H9 (cell line): ENCODE measurements around the gene CLDN20. TPM values are rescaled to one million over a fixed set of nuclear protein-coding genes. Genes with fewer than 3 reads are reported as not detected.

ENCODE experiments used
- DNase-seq: peaks from one replicate; pipeline ENCODE4 v3.0.0-alpha.2; 2017
- H2AFZ ChIP-seq: one replicate; pipeline ENCODE4 v1.6.1; 2013; ENCODE audit warnings: mild to moderate bottlenecking, low read length, control low read depth, moderate library complexity
- H2AK5ac ChIP-seq: 2 replicates; pipeline ENCODE4 v1.6.1; 2013; ENCODE audit warnings: low read length, control low read depth, mixed read lengths; ENCODE audit not compliant: insufficient read length
- H2BK120ac ChIP-seq: one replicate; pipeline ENCODE4 v1.6.1; 2013; ENCODE audit warnings: low read depth, mild to moderate bottlenecking, low read length, control low read depth, inconsistent platforms; ENCODE audit not compliant: poor library complexity, severe bottlenecking
- H2BK12ac ChIP-seq: 2 replicates; pipeline ENCODE4 v1.6.1; 2013; ENCODE audit warnings: low read length, control low read depth, mixed read lengths, low read depth; ENCODE audit not compliant: insufficient read length
- H2BK15ac ChIP-seq: 2 replicates; pipeline ENCODE4 v1.6.1; 2013; ENCODE audit warnings: low read depth, low read length, control low read depth
- H2BK20ac ChIP-seq: one replicate; pipeline ENCODE4 v1.6.1; 2013; ENCODE audit warnings: low read depth, mild to moderate bottlenecking, low read length, control low read depth, inconsistent platforms; ENCODE audit not compliant: poor library complexity, severe bottlenecking
- H2BK5ac ChIP-seq: 2 replicates; pipeline ENCODE4 v1.6.1; 2013; ENCODE audit warnings: low read length, control low read depth, mixed read lengths; ENCODE audit not compliant: insufficient read length
- H3K14ac ChIP-seq: 2 replicates; pipeline ENCODE4 v1.6.1; 2013; ENCODE audit warnings: low read length, control low read depth; ENCODE audit not compliant: insufficient read depth
- H3K18ac ChIP-seq: 2 replicates; pipeline ENCODE4 v1.6.1; 2013; ENCODE audit warnings: low read depth, mild to moderate bottlenecking, mixed read lengths, low read length, control low read depth; ENCODE audit not compliant: insufficient read length
- H3K23ac ChIP-seq: 2 replicates; pipeline ENCODE4 v1.6.1; 2013; ENCODE audit warnings: low read length, control low read depth, mixed read lengths, low read depth; ENCODE audit not compliant: insufficient read length
- H3K23me2 ChIP-seq: 2 replicates; pipeline ENCODE4 v1.6.1; 2013; ENCODE audit warnings: low read depth, mild to moderate bottlenecking, mixed read lengths, low read length, control low read depth; ENCODE audit not compliant: insufficient read length, poor library complexity, severe bottlenecking
- H3K27ac ChIP-seq: 2 replicates; pipeline ENCODE4 v1.5.1; 2013; ENCODE audit warnings: low read length, control low read depth, mixed read lengths, low read depth; ENCODE audit not compliant: insufficient read length
- H3K27me3 ChIP-seq: 2 replicates; pipeline ENCODE4 v1.6.1; 2013; ENCODE audit warnings: low read length, control low read depth, inconsistent platforms; ENCODE audit not compliant: insufficient read depth
- H3K4ac ChIP-seq: 2 replicates; pipeline ENCODE4 v1.6.1; 2013; ENCODE audit warnings: low read depth, mild to moderate bottlenecking, control low read depth, inconsistent platforms, low read length, moderate library complexity
- H3K4me1 ChIP-seq: 2 replicates; pipeline ENCODE4 v1.6.1; 2013; ENCODE audit warnings: low read length, control low read depth, inconsistent platforms; ENCODE audit not compliant: insufficient read depth
- H3K4me2 ChIP-seq: 2 replicates; pipeline ENCODE4 v1.6.1; 2013; ENCODE audit warnings: low read length, control low read depth, mixed read lengths; ENCODE audit not compliant: insufficient read length, insufficient read depth
- H3K56ac ChIP-seq: 2 replicates; pipeline ENCODE4 v1.6.1; 2013; ENCODE audit warnings: low read depth, mild to moderate bottlenecking, mixed read lengths, low read length, control low read depth; ENCODE audit not compliant: insufficient read length
- H3K79me1 ChIP-seq: 2 replicates; pipeline ENCODE4 v1.6.1; 2013; ENCODE audit warnings: low read depth, mild to moderate bottlenecking, moderate library complexity, low read length, control low read depth, inconsistent platforms; ENCODE audit not compliant: insufficient read depth, poor library complexity, severe bottlenecking
- H3K79me2 ChIP-seq: 2 replicates; pipeline ENCODE4 v1.6.1; 2013; ENCODE audit warnings: low read length, control low read depth, inconsistent platforms; ENCODE audit not compliant: insufficient read depth
- H3K9ac ChIP-seq: 2 replicates; pipeline ENCODE4 v1.6.1; 2013; ENCODE audit warnings: low read length, control low read depth, mixed read lengths; ENCODE audit not compliant: insufficient read length; ENCODE audit errors: extremely low read depth
- H3K9me3 ChIP-seq: one replicate; pipeline ENCODE4 v1.6.1; 2013; ENCODE audit warnings: low read depth, low read length, inconsistent platforms; ENCODE audit not compliant: control insufficient read depth
- H3T11ph ChIP-seq: one replicate; pipeline ENCODE4 v1.6.1; 2013; ENCODE audit warnings: mild to moderate bottlenecking, low read length, control low read depth, inconsistent platforms
- H4K20me1 ChIP-seq: one replicate; pipeline ENCODE4 v1.6.1; 2013; ENCODE audit not compliant: control insufficient read depth, insufficient read length, insufficient read depth
- H4K5ac ChIP-seq: 2 replicates; pipeline ENCODE4 v1.6.1; 2013; ENCODE audit warnings: low read depth, mild to moderate bottlenecking, mixed read lengths, low read length, control low read depth; ENCODE audit not compliant: insufficient read length
- H4K8ac ChIP-seq: replicated peaks from 2 replicates; pipeline ENCODE4 v1.6.1; 2013; ENCODE audit warnings: low read length, control low read depth, mixed read lengths, low read depth; ENCODE audit not compliant: insufficient read length
- H4K91ac ChIP-seq: 2 replicates; pipeline ENCODE4 v1.6.1; 2013; ENCODE audit warnings: low read depth, mild to moderate bottlenecking, moderate library complexity, mixed read lengths, low read length, control low read depth; ENCODE audit not compliant: insufficient read length
- H3K27ac Mint-ChIP-seq, 3 experiments: 2 replicates in 2 of 3; 3 replicates in 1 of 3; pipeline ENCODE4 v1.8.0; 2020 to 2021; ENCODE audit warnings: mixed read lengths in 3 of 3, mild to moderate bottlenecking in 1 of 3, moderate library complexity in 1 of 3
- H3K27me3 Mint-ChIP-seq: 2 replicates; pipeline ENCODE4 v1.8.0; 2021; ENCODE audit warnings: low read depth, mild to moderate bottlenecking, moderate library complexity, mixed read lengths
- H3K36me3 Mint-ChIP-seq, 3 experiments: 2 replicates in 2 of 3; 3 replicates in 1 of 3; pipeline ENCODE4 v1.8.0; 2020 to 2021; ENCODE audit warnings: low read depth in 3 of 3, mixed read lengths in 3 of 3; ENCODE audit not compliant: insufficient read depth in 1 of 3
- H3K4me1 Mint-ChIP-seq, 2 experiments: 2 replicates each; pipeline ENCODE4 v1.8.0; 2020; ENCODE audit warnings: mixed read lengths in 2 of 2
- H3K4me3 Mint-ChIP-seq, 2 experiments: 2 replicates in 1 of 2; 3 replicates in 1 of 2; pipeline ENCODE4 v1.8.0; 2020 to 2021; ENCODE audit warnings: mild to moderate bottlenecking in 2 of 2, mixed read lengths in 2 of 2, moderate library complexity in 1 of 2
- H3K9me3 Mint-ChIP-seq, 2 experiments: 2 replicates in 1 of 2; 3 replicates in 1 of 2; pipeline ENCODE4 v1.8.0; 2020; ENCODE audit warnings: mild to moderate bottlenecking in 2 of 2, mixed read lengths in 2 of 2, moderate library complexity in 1 of 2
- total RNA-seq: library from RNA; stranded (reverse); gene quantifications from 2 replicates; pipeline ENCODE4 v1.2.1, GENCODE V29; 2021
- TF ChIP-seq, protein P1 (sequence below): fragments of 200-600 bp; sonication (generic); conservative IDR thresholded peaks from 3 replicates; pipeline ENCODE4 v1.8.0; 2021; ENCODE audit warnings: antibody characterized with exemption, mild to moderate bottlenecking

CLDN20 gene
- total RNA-seq, 1 experiment from 2014 or later = not detected

DNA sequence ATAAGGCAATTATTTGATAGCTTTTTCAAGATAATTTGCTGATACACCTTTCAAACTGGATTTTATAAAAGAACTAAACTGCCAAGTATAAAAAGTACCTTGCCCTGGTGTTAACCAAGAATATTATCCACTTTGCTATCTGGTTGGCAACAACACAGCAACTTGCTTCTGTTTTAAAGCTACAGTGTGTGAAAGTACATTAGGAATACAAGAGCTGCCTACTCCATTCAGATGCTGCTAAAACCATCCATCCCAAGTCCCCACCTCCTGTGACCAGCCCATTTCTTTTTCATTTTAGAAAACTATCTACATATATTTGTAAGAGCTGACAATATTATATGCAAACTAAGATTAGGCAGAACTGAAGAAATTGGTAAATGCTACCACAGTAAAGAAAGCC, 12.8 kb downstream of the CLDN20 start:
- Histone ChIP-seq H3K14ac (no peak overlapping the region), H3K27ac (no peak overlapping the region), H3K23me2 (no peaks in the 10 kb centered on the region), H3K79me1 (no peaks in the 10 kb centered on the region), H2AFZ (no peak overlapping the region), H3K9me3 (no peaks in the 10 kb centered on the region), H3T11ph (no peak overlapping the region), H3K9ac (no peak overlapping the region), H3K56ac (no peak overlapping the region), H4K5ac (no peak overlapping the region), H4K91ac (no peak overlapping the region), H2BK5ac (no peak overlapping the region), H3K18ac (no peak overlapping the region), H3K4ac (no peak overlapping the region), H2BK120ac (no peak overlapping the region), H3K4me1 (peaks cover 4% of the 10 kb centered on the region; the same call in 1 of the 2 replicates), H2BK12ac (no peak overlapping the region), H2BK20ac (no peak overlapping the region), H2AK5ac (no peak overlapping the region), H3K23ac (no peak overlapping the region), H3K27me3 (no peaks in the 10 kb centered on the region), H2BK15ac (no peak overlapping the region), H3K79me2 (no peaks in the 10 kb centered on the region), H4K20me1 (no peaks in the 10 kb centered on the region), H4K8ac (no peak overlapping the region), H3K4me2 (no peak overlapping the region)
- TF ChIP-seq, protein P1, sequence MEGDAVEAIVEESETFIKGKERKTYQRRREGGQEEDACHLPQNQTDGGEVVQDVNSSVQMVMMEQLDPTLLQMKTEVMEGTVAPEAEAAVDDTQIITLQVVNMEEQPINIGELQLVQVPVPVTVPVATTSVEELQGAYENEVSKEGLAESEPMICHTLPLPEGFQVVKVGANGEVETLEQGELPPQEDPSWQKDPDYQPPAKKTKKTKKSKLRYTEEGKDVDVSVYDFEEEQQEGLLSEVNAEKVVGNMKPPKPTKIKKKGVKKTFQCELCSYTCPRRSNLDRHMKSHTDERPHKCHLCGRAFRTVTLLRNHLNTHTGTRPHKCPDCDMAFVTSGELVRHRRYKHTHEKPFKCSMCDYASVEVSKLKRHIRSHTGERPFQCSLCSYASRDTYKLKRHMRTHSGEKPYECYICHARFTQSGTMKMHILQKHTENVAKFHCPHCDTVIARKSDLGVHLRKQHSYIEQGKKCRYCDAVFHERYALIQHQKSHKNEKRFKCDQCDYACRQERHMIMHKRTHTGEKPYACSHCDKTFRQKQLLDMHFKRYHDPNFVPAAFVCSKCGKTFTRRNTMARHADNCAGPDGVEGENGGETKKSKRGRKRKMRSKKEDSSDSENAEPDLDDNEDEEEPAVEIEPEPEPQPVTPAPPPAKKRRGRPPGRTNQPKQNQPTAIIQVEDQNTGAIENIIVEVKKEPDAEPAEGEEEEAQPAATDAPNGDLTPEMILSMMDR = no peak
- H3K27me3 Mint-ChIP-seq = no peaks in the 10 kb centered on the region
- H3K9me3 Mint-ChIP-seq = no peaks in the 10 kb centered on the region
- no peak overlapping the region for H3K4me3 Mint-ChIP-seq
- no peak overlapping the region for H3K27ac Mint-ChIP-seq
- peaks cover 21% of the 10 kb centered on the region in 2 experiments for H3K4me1 Mint-ChIP-seq
- DNase-seq = no peak
- H3K36me3 Mint-ChIP-seq = peaks cover 10 to 24% (median 23%) of the 10 kb centered on the region in 3 experiments; a peak in 6 of 7 replicates
